ENCODE measurements around the gene NCS1.

Gene NCS1

GRCh38 chr9:130185017-130185416 lies 12.8 kb downstream of the NCS1 start:
- TF ChIP-seq, protein P1, sequence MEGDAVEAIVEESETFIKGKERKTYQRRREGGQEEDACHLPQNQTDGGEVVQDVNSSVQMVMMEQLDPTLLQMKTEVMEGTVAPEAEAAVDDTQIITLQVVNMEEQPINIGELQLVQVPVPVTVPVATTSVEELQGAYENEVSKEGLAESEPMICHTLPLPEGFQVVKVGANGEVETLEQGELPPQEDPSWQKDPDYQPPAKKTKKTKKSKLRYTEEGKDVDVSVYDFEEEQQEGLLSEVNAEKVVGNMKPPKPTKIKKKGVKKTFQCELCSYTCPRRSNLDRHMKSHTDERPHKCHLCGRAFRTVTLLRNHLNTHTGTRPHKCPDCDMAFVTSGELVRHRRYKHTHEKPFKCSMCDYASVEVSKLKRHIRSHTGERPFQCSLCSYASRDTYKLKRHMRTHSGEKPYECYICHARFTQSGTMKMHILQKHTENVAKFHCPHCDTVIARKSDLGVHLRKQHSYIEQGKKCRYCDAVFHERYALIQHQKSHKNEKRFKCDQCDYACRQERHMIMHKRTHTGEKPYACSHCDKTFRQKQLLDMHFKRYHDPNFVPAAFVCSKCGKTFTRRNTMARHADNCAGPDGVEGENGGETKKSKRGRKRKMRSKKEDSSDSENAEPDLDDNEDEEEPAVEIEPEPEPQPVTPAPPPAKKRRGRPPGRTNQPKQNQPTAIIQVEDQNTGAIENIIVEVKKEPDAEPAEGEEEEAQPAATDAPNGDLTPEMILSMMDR (IDR thresholded peaks at IDR 0.05; ENCODE audit: extremely low read depth, insufficient read depth, missing control alignments) = no peak
- no peak for DNase-seq (ENCODE audit: low spot score)
- in situ Hi-C loops (cut with MboI; ENCODE audit: low pct_unique_long_range_greater_than_20kb, low sequenced_read_pairs, unreplicated experiment) = no loop called here

- TF ChIP-seq, protein P1 (IDR thresholded peaks at IDR 0.05; ENCODE audit: extremely low read depth, insufficient read depth, missing control alignments) = no peak
- no peak for DNase-seq (ENCODE audit: low spot score)
- in situ Hi-C loops (cut with MboI; ENCODE audit: low pct_unique_long_range_greater_than_20kb, low sequenced_read_pairs, unreplicated experiment) = no loop called here
These were observed 13.4 kb downstream of the NCS1 start for GRCh38 chr9:130185490-130186031.

DNA sequence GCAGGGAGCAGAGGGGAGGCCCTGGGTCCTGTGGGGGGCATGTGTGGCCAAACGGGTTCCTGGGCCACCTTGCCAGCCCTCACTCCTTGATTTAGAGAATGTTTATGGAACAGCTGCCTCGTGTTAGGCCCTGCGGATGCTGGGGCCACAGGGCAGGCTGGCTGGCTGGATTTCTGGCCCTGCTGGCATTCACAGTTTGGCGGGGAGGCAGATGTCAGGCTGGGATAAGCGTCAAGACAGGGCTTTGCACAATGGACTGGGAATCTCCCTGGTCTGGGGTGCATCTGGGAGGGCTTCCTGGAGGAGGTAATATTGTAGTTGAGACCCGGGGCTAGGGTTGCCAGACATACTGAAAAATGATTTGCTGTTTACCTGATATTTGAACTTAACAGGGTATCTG lies 13.8 kb downstream of the NCS1 start:
- DNase-seq (ENCODE audit: low spot score) = no peak
- in situ Hi-C loops (cut with MboI; ENCODE audit: low pct_unique_long_range_greater_than_20kb, low sequenced_read_pairs, unreplicated experiment) = no loop called here
- TF ChIP-seq, protein P1 (IDR thresholded peaks at IDR 0.05; ENCODE audit: extremely low read depth, insufficient read depth, missing control alignments) = no peak

DNA sequence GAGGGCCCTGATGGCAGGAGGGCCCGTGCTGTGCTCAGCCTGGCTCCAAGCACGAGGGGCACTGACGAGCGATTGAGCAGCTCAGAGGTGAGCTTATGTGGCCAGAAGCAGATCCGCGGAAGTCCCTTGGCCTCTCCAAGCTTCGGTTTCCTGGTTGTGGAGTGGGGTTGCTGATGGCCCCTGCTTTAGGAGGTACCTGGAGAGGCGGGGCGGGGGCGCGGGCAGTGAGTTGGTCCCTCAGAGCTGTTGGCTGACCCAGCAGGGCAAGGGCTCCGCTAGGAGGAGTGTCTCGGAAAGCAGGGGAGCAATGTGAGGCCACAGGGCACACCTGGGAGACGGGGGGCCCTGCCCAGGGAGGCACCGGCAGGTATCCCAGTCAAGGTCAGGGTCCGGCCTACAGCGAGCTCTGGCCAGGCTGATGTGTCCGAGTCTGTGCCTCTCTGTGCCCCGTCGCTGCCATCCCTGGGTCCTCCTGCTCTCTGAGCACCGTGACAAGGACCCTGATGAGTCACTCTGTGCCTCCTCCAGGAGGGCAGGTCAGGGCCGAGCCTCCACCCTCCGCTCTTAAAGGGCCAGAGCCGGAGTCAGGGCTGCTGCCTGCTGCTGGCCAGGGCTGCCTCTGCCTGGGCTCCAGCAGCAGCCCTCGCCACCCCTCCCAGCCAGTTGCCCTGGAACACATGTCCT lies 14.8 kb downstream of the NCS1 start:
- no peak for DNase-seq (ENCODE audit: low spot score)

DNA sequence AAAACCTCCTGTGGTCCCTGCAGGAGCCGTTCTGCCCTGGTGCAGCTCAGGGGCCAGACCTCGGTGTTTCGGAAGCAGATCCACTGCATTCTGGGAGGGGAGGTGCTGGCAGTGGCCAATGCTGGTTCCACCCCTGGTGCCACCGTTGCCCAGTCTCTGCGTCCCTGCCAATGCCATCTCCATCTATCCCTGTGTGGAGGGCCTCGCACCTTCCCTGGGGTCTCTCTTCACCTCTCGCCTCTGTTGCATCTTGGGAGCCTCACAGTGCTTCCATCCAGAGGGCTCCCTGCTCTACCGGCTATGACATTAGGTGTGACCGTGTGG lies 15.3 kb downstream of the NCS1 start:
- TF ChIP-seq, protein P1 (IDR thresholded peaks at IDR 0.05; ENCODE audit: extremely low read depth, insufficient read depth, missing control alignments) = no peak
- no peak for DNase-seq (ENCODE audit: low spot score)
- in situ Hi-C loops (cut with MboI; ENCODE audit: low pct_unique_long_range_greater_than_20kb, low sequenced_read_pairs, unreplicated experiment) = no loop called here

More for the DNA sequence above, 14.8 kb downstream of the NCS1 start:
- in situ Hi-C loops (cut with MboI; ENCODE audit: low pct_unique_long_range_greater_than_20kb, low sequenced_read_pairs, unreplicated experiment) = no loop called here
- TF ChIP-seq, protein P1 (IDR thresholded peaks at IDR 0.05; ENCODE audit: extremely low read depth, insufficient read depth, missing control alignments) = no peak

- TF ChIP-seq, protein P1 (IDR thresholded peaks at IDR 0.05; ENCODE audit: extremely low read depth, insufficient read depth, missing control alignments) = no peak
- no peak for DNase-seq (ENCODE audit: low spot score)
- in situ Hi-C loops (cut with MboI; ENCODE audit: low pct_unique_long_range_greater_than_20kb, low sequenced_read_pairs, unreplicated experiment) = no loop called here
These were observed 16.8 kb downstream of the NCS1 start for GRCh38 chr9:130188860-130189481.

All from GM13977 (cell line).